GM19455 (cell line): ENCODE data around the gene IFI27L2.

ENCODE experiments used
- ATAC-seq: cut with Tn5 transposase; IDR thresholded peaks from one replicate; pipeline ENCODE4 v1.9.1; 2021; ENCODE audit not compliant: unreplicated experiment

Gene IFI27L2

DNA sequence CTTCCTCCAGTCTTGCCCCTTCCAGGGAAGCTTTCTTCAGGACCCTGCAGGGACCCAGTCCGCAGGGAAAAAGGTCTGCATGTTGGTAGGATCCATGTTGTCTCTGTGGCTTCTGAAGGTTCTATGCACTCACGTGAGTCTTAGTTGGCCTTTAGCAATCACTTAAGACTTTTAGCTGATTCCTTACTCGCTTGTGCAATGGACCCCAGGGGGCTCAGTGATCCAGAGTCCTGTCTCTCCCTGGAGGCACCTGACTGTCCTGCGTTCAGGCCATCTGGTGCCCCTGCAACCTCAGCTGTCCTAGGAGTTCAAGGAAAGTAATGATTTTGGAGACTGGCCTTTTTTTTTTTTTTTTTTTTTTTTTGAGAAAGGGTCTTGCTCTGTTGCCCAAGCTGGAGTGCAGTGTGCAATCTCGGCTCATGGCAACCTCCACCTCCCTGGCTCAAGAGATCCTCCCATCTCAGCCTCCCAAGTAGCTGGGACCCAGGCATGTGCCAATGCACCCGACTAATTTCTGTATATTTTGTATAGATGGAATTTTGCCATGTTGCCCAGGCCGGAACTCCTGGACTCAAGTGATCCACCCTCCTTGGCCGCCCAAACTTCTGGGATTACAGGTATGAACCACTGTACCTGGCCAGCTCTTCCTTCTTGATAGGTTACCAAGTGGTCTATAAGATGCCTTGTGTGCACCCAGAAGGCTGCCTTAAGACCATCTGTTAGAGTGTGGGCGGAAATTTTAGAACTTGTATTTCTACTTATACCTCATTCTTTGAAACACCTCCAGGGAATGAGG lies 4.6 kb downstream of the IFI27L2 start:
- no peak for ATAC-seq

- no peak for ATAC-seq
These were observed 5.5 kb downstream of the IFI27L2 start for GRCh38 chr14:94123868-94124267.

GRCh38 chr14:94123296-94123695 lies 6.1 kb downstream of the IFI27L2 start:
- no peak for ATAC-seq

- no peak for ATAC-seq
These were observed 7.0 kb downstream of the IFI27L2 start for GRCh38 chr14:94122438-94122837.

DNA sequence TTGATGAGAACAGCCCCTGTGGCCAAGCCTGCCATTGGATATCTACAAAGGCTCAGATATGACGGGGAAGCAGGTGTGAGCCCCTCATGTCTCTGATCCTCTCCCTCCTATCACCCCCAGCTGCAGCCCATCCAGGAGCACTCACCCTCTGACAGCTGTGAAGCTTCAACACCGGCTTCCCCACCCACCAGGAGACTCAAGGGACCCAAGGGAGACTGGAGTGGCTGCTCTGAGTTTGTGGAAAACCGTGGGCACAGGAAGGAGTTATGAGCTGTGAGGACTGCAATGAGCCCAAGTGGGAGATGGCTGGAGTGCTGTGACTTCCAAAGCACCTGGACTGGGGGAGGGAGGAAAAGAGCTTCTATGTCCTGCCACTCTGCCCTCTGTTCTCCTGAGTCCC lies 7.9 kb downstream of the IFI27L2 start:
- no peak for ATAC-seq

GRCh38 chr14:94120667-94121340 lies 8.6 kb downstream of the IFI27L2 start:
- no peak for ATAC-seq

GRCh38 chr14:94119071-94119470 lies 10.3 kb downstream of the IFI27L2 start:
- no peak for ATAC-seq

DNA sequence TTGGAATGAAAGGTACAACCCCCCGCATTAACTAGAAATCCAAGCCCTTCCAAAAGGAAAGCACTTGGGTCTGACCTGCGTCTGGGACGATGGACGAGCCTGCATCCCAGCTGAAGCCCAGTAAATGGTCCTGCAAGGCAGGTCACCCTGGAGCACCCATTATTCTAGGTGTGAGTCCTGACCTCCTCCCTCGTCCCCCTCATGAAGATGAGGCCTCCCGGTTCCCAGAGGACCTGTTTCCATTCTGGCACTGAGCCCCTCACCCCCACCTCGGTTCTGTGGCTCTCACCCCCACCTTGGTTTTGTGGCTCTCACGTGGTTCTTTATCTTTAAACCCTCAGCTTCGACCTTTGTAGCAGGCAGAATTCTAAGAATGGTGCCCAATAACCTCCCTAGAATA lies 11.5 kb downstream of the IFI27L2 start:
- no peak for ATAC-seq

- no peak for ATAC-seq
These were observed 12.7 kb downstream of the IFI27L2 start for GRCh38 chr14:94116701-94117100.

DNA sequence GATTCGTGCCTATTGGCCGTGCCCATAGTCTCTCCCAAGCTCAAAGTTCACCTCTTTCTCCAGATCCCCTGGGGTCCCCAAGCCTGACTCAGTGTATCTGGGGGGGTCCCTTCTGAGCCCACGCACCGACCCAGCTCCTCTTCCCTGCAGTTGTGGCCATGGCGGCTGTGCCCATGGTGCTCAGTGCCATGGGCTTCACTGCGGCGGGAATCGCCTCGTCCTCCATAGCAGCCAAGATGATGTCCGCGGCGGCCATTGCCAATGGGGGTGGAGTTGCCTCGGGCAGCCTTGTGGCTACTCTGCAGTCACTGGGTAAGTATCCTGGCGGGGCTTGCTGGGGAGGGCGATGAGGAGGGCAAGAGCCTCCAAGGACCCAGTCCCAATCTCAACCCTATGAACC lies 13.8 kb downstream of the IFI27L2 start:
- ATAC-seq = no peak

DNA sequence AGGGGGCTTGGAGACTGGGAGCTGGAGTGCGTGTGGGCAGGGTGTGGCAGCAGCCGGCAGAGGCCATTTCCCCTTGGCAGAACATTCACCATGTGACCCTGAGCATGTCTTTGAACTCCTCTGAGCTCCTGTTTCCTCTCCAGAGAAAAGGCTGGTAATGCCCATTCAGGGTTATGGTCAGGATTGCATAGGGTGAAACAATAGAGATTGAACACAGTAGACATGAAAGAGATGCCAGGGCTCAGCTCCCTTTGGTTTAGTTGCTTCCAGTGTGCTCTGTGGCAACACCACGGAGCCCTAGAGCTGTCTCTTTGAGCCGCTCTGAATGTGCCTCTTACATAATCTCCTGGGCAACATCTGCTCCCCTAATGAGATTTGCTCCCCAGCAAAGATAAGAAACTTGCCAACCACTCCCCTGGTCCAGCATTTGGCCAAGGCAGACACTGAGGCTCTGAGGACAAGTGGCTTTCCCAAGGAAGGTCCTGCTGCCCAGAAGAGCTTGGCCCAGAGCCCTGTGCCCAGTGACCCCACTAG lies 14.3 kb downstream of the IFI27L2 start:
- no peak for ATAC-seq

DNA sequence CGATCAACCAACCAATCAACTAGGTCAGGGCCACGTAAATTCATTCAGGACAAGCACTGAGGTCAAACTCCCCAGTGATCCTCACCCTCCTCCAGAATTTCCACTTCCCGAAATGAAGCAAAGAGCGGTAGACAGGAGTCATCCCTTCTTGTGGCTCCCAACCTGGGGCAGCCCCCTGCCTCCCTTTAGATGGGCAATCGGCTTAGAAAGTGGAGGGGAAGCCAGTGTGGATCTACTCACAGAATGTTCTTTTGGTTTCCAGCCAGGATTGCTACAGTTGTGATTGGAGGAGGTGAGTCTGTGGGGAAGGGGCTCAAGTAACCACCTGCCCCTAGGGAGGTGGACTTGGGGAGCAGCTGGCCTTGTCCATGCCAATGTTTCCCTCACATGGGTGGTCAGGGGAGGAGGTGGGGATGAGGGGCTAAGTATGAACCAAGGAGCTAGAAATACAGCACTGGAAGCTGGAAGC lies 14.8 kb downstream of the IFI27L2 start:
- ATAC-seq = no peak

GRCh38 chr14:94113908-94114588 lies 15.4 kb downstream of the IFI27L2 start:
- ATAC-seq = no peak

DNA sequence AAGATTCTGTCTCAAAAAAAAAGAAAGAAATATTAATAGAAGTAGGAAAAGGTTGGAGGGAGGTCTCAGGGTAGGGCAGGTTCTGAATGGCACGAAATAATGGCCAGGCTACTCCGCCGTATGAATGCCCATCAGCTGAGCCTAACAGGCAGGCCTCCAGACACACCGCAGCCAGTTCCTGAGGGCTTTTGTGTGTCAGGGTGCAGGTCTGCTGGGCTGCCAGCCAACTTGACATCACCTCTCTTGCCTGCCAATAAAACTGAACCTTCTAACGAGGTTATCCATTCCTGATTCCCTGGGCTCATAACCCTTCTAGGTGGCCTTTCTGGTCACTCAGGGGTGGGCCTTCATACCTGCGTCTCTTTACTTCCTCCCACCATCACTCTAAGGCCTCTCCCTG lies 15.9 kb downstream of the IFI27L2 start:
- no peak for ATAC-seq

GRCh38 chr14:94113073-94113472 lies 16.3 kb downstream of the IFI27L2 start:
- ATAC-seq = no peak

GRCh38 chr14:94112513-94113063 lies 16.8 kb downstream of the IFI27L2 start:
- ATAC-seq = no peak

DNA sequence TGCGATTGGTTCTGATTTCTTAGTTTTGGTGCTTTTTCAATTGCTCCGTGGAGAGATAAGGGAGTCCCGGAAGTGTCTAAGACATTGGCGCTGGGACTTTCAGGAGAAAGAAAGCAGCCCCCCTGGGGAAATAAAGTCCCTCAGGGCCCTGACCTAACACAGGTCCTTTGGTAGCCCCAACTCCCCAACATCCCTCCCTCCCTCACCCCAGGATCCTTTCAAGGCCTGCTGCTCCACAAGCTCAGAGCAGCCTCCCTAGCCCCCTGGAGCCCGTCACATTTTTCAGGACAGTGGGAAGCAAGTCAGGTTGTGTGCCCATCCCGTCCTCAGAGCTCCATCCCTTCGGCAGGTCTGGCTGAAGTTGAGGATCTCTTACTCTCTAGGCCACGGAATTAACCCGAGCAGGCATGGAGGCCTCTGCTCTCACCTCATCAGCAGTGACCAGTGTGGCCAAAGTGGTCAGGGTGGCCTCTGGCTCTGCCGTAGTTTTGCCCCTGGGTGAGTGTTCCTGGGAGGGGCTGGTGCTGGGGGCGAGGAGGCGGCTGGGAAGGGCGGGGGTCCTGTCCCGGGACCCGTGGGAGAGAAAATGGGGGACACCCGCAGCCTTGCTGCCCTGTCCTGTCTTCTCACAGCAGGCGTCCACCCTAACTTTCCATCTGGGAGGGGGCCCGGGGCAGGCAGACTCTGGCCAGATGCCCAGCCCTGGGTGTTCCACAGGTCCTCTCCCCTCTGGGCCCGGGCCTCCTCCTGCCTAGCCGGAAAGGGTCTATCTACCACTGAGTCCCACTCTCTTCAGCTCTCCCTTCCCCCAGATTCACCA lies 17.9 kb downstream of the IFI27L2 start:
- ATAC-seq = no peak

DNA sequence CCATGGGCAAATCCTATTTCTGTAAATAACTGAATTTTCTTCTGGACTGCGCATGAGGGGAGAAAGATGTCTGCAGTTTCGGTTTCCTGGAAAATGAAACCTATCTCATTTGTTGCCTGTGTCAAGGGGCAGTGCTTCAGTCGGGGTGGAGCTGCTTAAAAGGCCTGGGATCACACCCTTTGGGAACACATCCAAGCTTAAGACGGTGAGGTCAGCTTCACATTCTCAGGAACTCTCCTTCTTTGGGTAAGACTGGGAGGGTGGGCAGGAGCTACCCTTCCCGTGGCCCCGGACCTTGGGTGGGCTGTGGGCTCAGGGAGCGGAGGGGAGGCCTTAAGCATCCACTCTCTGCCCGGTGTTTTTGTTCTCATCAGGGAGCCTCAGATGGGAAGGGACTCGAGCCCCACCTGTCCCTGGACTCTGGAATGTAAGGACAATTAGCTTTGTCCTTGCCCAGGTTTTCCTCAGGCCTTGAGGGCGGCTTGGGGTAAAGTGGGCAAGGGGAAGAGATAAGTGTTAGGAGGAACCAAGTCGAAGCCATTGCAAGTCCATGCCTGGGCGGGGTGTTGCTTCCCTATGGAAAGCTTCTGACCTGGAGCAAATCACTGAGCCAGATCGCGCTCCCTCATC lies 18.7 kb downstream of the IFI27L2 start, which contains the start of gene IFI27:
TSS of gene IFI27 (plus strand) at position 185 of the 630 bp plus-strand sequence.
- no peak for ATAC-seq

GRCh38 chr14:94109915-94110250 lies 19.5 kb downstream of the IFI27L2 start:
- no peak for ATAC-seq

DNA sequence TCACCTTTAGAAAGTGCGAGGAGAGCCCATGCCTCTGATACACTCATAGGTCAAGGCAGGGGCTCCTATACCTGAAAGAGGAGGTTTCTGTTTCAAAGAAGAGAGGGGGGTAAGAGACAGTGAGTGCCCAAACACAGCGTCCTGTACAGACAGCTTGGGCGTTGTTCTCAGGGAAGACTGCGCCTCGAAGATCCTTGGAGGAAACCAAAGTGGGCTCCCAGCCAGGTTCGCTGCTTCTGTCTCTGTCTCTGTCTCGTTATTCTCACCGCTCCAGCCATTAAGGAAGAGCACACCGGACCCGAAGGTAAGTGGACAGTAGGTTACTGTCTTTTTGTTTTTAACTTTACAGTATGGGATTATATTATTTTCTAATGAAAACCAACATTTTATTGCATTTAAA lies 24.7 kb downstream of the IFI27L2 start:
- no peak for ATAC-seq
